Hepatocyte (in vitro differentiated cells): ENCODE measurements around the gene TUBA1B. TPM values are rescaled to one million over a fixed set of nuclear protein-coding genes. Genes with fewer than 3 reads are reported as not detected.

Experiments
- DNase-seq: peaks from one replicate; pipeline ENCODE4 v3.0.0-alpha.2; 2016; ENCODE audit warnings: low spot score
- H2AFZ ChIP-seq: fragments of 200-600 bp; sonication (generic); 2 replicates; pipeline ENCODE4 v1.6.0; 2016; ENCODE audit warnings: antibody characterized with exemption, mild to moderate bottlenecking
- H3K27ac ChIP-seq: fragments of 200-600 bp; sonication (generic); 2 replicates; pipeline ENCODE4 v1.5.1; 2016; ENCODE audit warnings: mild to moderate bottlenecking
- H3K27me3 ChIP-seq: fragments of 200-600 bp; sonication (generic); 2 replicates; pipeline ENCODE4 v1.6.1; 2016
- H3K36me3 ChIP-seq: fragments of 200-600 bp; sonication (generic); replicated peaks from 2 replicates; pipeline ENCODE4 v1.5.1; 2016; ENCODE audit warnings: low read depth; ENCODE audit not compliant: insufficient read depth
- H3K4me1 ChIP-seq: fragments of 200-600 bp; sonication (generic); 2 replicates; pipeline ENCODE4 v1.5.1; 2016; ENCODE audit warnings: mild to moderate bottlenecking, moderate library complexity; ENCODE audit not compliant: insufficient read depth
- H3K4me2 ChIP-seq: fragments of 200-600 bp; sonication (generic); 2 replicates; pipeline ENCODE4 v1.6.0; 2016
- H3K4me3 ChIP-seq: fragments of 200-600 bp; sonication (generic); 2 replicates; pipeline ENCODE4 v1.5.1; 2016; ENCODE audit warnings: mild to moderate bottlenecking
- H3K79me2 ChIP-seq: fragments of 200-600 bp; sonication (generic); 2 replicates; pipeline ENCODE4 v1.6.0; 2017; ENCODE audit warnings: mild to moderate bottlenecking
- H3K9me2 ChIP-seq: fragments of 200-600 bp; sonication (generic); replicated peaks from 2 replicates; pipeline ENCODE4 v1.6.0; 2017; ENCODE audit warnings: mild to moderate bottlenecking; ENCODE audit not compliant: insufficient read depth
- H3K9me3 ChIP-seq: fragments of 200-600 bp; sonication (generic); 2 replicates; pipeline ENCODE4 v1.5.1; 2016; ENCODE audit warnings: low read depth, mild to moderate bottlenecking
- H4K20me1 ChIP-seq: fragments of 200-600 bp; sonication (generic); 2 replicates; pipeline ENCODE4 v1.6.0; 2016; ENCODE audit warnings: mild to moderate bottlenecking; ENCODE audit not compliant: insufficient read depth, poor library complexity, severe bottlenecking
- EZH2 ChIP-seq: fragments of 200-600 bp; sonication (generic); IDR thresholded peaks from 2 replicates; pipeline ENCODE4 v1.6.1; 2016; ENCODE audit warnings: antibody characterized with exemption, mild to moderate bottlenecking, borderline replicate concordance
- EZH2phosphoT487 ChIP-seq: fragments of 200-600 bp; sonication (generic); IDR thresholded peaks from one replicate; pipeline ENCODE4 v1.6.1; 2018; ENCODE audit warnings: antibody characterized with exemption, mild to moderate bottlenecking, low read depth, moderate library complexity; ENCODE audit not compliant: unreplicated experiment, severe bottlenecking
- WGBS: methylation state at CpG from one replicate; pipeline ENCODE4 v1.1.6; 2016; ENCODE audit warnings: low lambda C conversion rate; ENCODE audit errors: missing lambda C conversion rate; 5-methylcytosine and 5-hydroxymethylcytosine counted together
- polyA plus RNA-seq: library from polyadenylated mRNA; unstranded; fragments of >200 nt; fragmentation: Nextera tagmentation; extraction: Ambion mirVana; gene quantifications from 2 replicates; pipeline ENCODE4 v1.2.1, GENCODE V29; 2016
- small RNA-seq: library from RNA; depleted of rRNA; stranded (forward); fragments of <200 nt; gene quantifications from one replicate; pipeline ENCODE3, GENCODE V24; 2014
- total RNA-seq: library from RNA; depleted of rRNA; stranded (reverse); fragments of >200 nt; gene quantifications from 2 replicates; pipeline ENCODE4 v1.2.3, GENCODE V29; 2014
- TF ChIP-seq, protein P1 (sequence below): fragments of 200-600 bp; sonication (generic); IDR thresholded peaks from 2 replicates; pipeline ENCODE4 v1.5.1; 2016; ENCODE audit warnings: antibody characterized with exemption, mild to moderate bottlenecking; ENCODE audit not compliant: poor library complexity

Gene TUBA1B
- total and polyA plus RNA-seq, 2 experiments from 2014 or later, result 558 to 652 TPM

GRCh38 chr12:49079793-49080192 lies 51.4 kb downstream of the TUBA1B start:
- no peak overlapping the region for H3K4me3 ChIP-seq
- H2AFZ ChIP-seq, result no peak overlapping the region
- TF ChIP-seq, protein P1, sequence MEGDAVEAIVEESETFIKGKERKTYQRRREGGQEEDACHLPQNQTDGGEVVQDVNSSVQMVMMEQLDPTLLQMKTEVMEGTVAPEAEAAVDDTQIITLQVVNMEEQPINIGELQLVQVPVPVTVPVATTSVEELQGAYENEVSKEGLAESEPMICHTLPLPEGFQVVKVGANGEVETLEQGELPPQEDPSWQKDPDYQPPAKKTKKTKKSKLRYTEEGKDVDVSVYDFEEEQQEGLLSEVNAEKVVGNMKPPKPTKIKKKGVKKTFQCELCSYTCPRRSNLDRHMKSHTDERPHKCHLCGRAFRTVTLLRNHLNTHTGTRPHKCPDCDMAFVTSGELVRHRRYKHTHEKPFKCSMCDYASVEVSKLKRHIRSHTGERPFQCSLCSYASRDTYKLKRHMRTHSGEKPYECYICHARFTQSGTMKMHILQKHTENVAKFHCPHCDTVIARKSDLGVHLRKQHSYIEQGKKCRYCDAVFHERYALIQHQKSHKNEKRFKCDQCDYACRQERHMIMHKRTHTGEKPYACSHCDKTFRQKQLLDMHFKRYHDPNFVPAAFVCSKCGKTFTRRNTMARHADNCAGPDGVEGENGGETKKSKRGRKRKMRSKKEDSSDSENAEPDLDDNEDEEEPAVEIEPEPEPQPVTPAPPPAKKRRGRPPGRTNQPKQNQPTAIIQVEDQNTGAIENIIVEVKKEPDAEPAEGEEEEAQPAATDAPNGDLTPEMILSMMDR, result no peak
- TF ChIP-seq EZH2phosphoT487 (no peak), EZH2 (no peak)
- H4K20me1 ChIP-seq, result no peaks in the 10 kb centered on the region
- H3K79me2 ChIP-seq, result no peaks in the 10 kb centered on the region
- H3K36me3 ChIP-seq, result no peaks in the 10 kb centered on the region
- WGBS, result 71% methylated on average over 1 of the region's 1 CpG
- DNase-seq, result no peak
- H3K9me3 ChIP-seq, result no peaks in the 10 kb centered on the region
- H3K9me2 ChIP-seq, result no peaks in the 10 kb centered on the region
- no peaks in the 10 kb centered on the region for H3K4me1 ChIP-seq
- H3K4me2 ChIP-seq, result no peak overlapping the region
- no peak overlapping the region for H3K27ac ChIP-seq
- H3K27me3 ChIP-seq, result peaks cover 5% of the 10 kb centered on the region

Small RNA genes within 50 kb of the gene (small RNA-seq; reads per million reads assigned to genes)
- gene RF00019, result not detected

Other genes with a start within 250 kb of the TUBA1B start
- 30.4 and 37.8 TPM in 2 replicates for gene FKBP11, start 205.9 kb downstream of the TUBA1B start, total RNA-seq
- gene FKBP11, start 205.9 kb downstream of the TUBA1B start, polyA plus RNA-seq, result 201 and 232 TPM in 2 replicates
- gene ARF3, start 173.9 kb downstream of the TUBA1B start, total RNA-seq, result 67.7 and 71.3 TPM in 2 replicates
- 57.6 and 61.6 TPM in 2 replicates for gene ARF3, start 173.9 kb downstream of the TUBA1B start, polyA plus RNA-seq
- 0.30 TPM in 1 of 2 replicates, not detected in the other for gene WNT10B, start 159.7 kb downstream of the TUBA1B start, total RNA-seq
- gene WNT10B, start 159.7 kb downstream of the TUBA1B start, polyA plus RNA-seq, result 0.77 and 1.1 TPM in 2 replicates
- gene WNT1, start 153.1 kb downstream of the TUBA1B start, total RNA-seq, result not detected in 2 replicates
- gene WNT1, start 153.1 kb downstream of the TUBA1B start, polyA plus RNA-seq, result not detected in 2 replicates
- 0.10 and 0.20 TPM in 2 replicates for gene DDN, start 132.0 kb downstream of the TUBA1B start, total RNA-seq
- gene DDN, start 132.0 kb downstream of the TUBA1B start, polyA plus RNA-seq, result not detected in 2 replicates
- 61.5 and 69.8 TPM in 2 replicates for gene PRKAG1, start 112.6 kb downstream of the TUBA1B start, total RNA-seq
- 39.9 and 46.0 TPM in 2 replicates for gene PRKAG1, start 112.6 kb downstream of the TUBA1B start, polyA plus RNA-seq
- gene KMT2D, start 70.6 kb downstream of the TUBA1B start, total RNA-seq, result 18.2 and 37.3 TPM in 2 replicates
- 31.2 and 39.8 TPM in 2 replicates for gene KMT2D, start 70.6 kb downstream of the TUBA1B start, polyA plus RNA-seq
- gene RHEBL1, start 61.4 kb downstream of the TUBA1B start, total RNA-seq, result 0.30 TPM in 1 of 2 replicates, not detected in the other
- not detected in 2 replicates for gene RHEBL1, start 61.4 kb downstream of the TUBA1B start, polyA plus RNA-seq
- gene DHH, start 36.6 kb downstream of the TUBA1B start, total RNA-seq, result 0.28 TPM in 1 of 2 replicates, not detected in the other
- gene DHH, start 36.6 kb downstream of the TUBA1B start, polyA plus RNA-seq, result not detected in 2 replicates
- gene LMBR1L, start 20.5 kb downstream of the TUBA1B start, total RNA-seq, result 33.3 and 55.1 TPM in 2 replicates
- gene LMBR1L, start 20.5 kb downstream of the TUBA1B start, polyA plus RNA-seq, result 74.1 and 79.8 TPM in 2 replicates
- gene TUBA1A, start 57.7 kb upstream of the TUBA1B start, total RNA-seq, result 358 and 379 TPM in 2 replicates
- gene TUBA1A, start 57.7 kb upstream of the TUBA1B start, polyA plus RNA-seq, result 333 and 338 TPM in 2 replicates
- gene TUBA1C, start 133.7 kb upstream of the TUBA1B start, total RNA-seq, result 422 and 528 TPM in 2 replicates
- 198 and 252 TPM in 2 replicates for gene TUBA1C, start 133.7 kb upstream of the TUBA1B start, polyA plus RNA-seq
- gene PRPH, start 163.8 kb upstream of the TUBA1B start, total RNA-seq, result 0.70 and 1.1 TPM in 2 replicates
- gene PRPH, start 163.8 kb upstream of the TUBA1B start, polyA plus RNA-seq, result 1.3 and 1.7 TPM in 2 replicates
- 3.4 and 4.1 TPM in 2 replicates for gene TROAP, start 191.9 kb upstream of the TUBA1B start, total RNA-seq
- gene TROAP, start 191.9 kb upstream of the TUBA1B start, polyA plus RNA-seq, result 8.0 and 12.5 TPM in 2 replicates
- not detected in 2 replicates for gene C1QL4, start 205.8 kb upstream of the TUBA1B start, total RNA-seq
- gene C1QL4, start 205.8 kb upstream of the TUBA1B start, polyA plus RNA-seq, result not detected in 2 replicates
- 28.3 and 30.7 TPM in 2 replicates for gene DNAJC22, start 215.5 kb upstream of the TUBA1B start, total RNA-seq
- gene DNAJC22, start 215.5 kb upstream of the TUBA1B start, polyA plus RNA-seq, result 16.1 and 17.8 TPM in 2 replicates
- 24.9 and 26.5 TPM in 2 replicates for gene SPATS2, start 236.1 kb upstream of the TUBA1B start, total RNA-seq
- 36.8 and 39.8 TPM in 2 replicates for gene SPATS2, start 236.1 kb upstream of the TUBA1B start, polyA plus RNA-seq